ENCODE results near the gene CCDC97. TPM values are rescaled to one million over a fixed set of nuclear protein-coding genes. Genes with fewer than 3 reads are reported as not detected.
A peak's percentile ranks its signal among the peaks of the same experiment; 100 is the strongest.

Gene CCDC97
- total RNA-seq, 4 donors from 2014 or later: 11.6 to 21.2 (median 14.8) TPM

DNA sequence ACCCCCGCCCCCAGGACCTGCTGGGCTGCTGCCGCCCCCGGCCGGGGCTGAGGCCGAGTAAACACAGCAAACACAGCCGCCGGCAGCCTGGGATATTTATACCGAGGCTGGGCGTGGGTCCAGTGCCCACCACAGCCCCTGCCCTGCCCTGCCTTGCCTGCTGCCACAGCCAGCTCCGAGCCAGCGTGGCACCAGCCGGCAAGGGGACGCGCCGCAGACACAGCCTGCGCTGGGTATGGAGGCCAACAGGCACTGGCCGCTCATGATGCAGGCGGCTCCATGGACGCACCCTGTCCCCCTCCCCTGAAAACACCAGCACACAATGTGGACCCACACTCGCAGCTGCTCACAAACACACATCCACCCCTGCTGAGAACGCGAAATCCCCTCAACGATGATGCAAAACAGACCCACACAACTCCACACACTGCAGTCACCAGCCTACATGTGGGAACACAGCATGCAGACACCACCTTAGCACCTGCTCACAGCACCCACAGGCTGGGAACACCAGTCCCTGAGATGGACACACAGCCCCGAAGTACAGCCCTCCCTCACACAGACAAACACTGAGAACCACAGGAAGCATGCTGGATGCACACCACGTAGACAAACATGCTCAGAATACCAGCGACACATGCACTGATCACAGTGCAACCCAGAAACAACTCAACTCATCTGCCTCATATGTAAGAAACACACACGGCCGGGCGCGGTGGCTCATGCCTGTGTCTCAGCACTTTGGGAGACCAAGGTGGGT, 16.2 kb downstream of the CCDC97 start:
- TF ChIP-seq POLR2A (IDR thresholded peaks at IDR 0.05; ENCODE audit: low read depth) (no peak), POLR2AphosphoS5 (IDR thresholded peaks at IDR 0.05) (no peak), EP300 (IDR thresholded peaks at IDR 0.05) (no peak)
- TF ChIP-seq, protein P1, sequence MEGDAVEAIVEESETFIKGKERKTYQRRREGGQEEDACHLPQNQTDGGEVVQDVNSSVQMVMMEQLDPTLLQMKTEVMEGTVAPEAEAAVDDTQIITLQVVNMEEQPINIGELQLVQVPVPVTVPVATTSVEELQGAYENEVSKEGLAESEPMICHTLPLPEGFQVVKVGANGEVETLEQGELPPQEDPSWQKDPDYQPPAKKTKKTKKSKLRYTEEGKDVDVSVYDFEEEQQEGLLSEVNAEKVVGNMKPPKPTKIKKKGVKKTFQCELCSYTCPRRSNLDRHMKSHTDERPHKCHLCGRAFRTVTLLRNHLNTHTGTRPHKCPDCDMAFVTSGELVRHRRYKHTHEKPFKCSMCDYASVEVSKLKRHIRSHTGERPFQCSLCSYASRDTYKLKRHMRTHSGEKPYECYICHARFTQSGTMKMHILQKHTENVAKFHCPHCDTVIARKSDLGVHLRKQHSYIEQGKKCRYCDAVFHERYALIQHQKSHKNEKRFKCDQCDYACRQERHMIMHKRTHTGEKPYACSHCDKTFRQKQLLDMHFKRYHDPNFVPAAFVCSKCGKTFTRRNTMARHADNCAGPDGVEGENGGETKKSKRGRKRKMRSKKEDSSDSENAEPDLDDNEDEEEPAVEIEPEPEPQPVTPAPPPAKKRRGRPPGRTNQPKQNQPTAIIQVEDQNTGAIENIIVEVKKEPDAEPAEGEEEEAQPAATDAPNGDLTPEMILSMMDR (IDR thresholded peaks at IDR 0.05): no peak
- Histone ChIP-seq H3K27me3 (no peaks in the 10 kb centered on the region), H3K4me1 (peaks cover 72 to 85% (median 78%) of the 10 kb centered on the region in 4 donors), H3K4me3 (peak overlapping the region; percentile 40 to 52 (median 46)), H3K9me3 (no peaks in the 10 kb centered on the region), H3K36me3 (peaks cover 3 to 48% (median 38%) of the 10 kb centered on the region in 4 donors), H3K27ac (replicated peaks in 1 of 4) (peak overlapping the region; percentile 78 to 86 (median 84))
- no peak for DNase-seq (ENCODE audit: extremely low spot score)
- 8% methylated on average over 8 of the region's 30 CpGs for WGBS
- intact Hi-C loops (cut with DNase I): no loop called here

DNA sequence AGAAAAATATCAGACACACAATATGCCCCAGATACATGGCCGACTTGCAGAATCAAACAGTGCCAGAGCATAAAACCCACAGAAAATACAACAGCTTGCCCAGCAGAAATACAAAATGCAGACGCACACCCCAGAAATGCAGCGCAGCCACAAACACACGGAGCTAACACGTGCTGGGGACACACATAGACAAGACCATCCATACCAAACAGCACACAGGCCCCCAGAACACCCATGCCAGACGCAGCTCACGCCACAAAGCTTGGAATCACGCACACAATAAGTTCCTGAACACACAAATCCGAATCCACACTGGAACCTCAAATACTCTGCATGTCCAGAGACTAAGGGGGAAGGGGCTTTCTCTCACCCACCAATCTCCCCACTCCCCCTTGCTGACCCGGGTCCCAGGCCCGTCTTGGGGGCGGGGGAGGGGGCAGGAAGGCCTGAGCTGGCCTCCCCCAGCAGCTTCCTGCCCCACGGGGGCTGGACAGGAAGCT, 17.2 kb downstream of the CCDC97 start:
- Histone ChIP-seq H3K4me1 (peaks cover 63 to 75% (median 68%) of the 10 kb centered on the region in 4 donors), H3K9me3 (no peaks in the 10 kb centered on the region), H3K27me3 (no peaks in the 10 kb centered on the region), H3K36me3 (peaks cover 8 to 53% (median 44%) of the 10 kb centered on the region in 4 donors), H3K4me3 (peak overlapping the region; percentile 13 to 46 (median 26)), H3K27ac (replicated peaks in 1 of 4) (peak overlapping the region; percentile 47 to 84 (median 59))
- no peak for DNase-seq (ENCODE audit: extremely low spot score)
- 47% methylated on average over 12 of the region's 13 CpGs for WGBS
- TF ChIP-seq POLR2A (IDR thresholded peaks at IDR 0.05; ENCODE audit: low read depth) (no peak), POLR2AphosphoS5 (IDR thresholded peaks at IDR 0.05) (no peak), EP300 (IDR thresholded peaks at IDR 0.05) (no peak)
- TF ChIP-seq, protein P1 (IDR thresholded peaks at IDR 0.05): no peak
- intact Hi-C loops (cut with DNase I): no loop called here

DNA sequence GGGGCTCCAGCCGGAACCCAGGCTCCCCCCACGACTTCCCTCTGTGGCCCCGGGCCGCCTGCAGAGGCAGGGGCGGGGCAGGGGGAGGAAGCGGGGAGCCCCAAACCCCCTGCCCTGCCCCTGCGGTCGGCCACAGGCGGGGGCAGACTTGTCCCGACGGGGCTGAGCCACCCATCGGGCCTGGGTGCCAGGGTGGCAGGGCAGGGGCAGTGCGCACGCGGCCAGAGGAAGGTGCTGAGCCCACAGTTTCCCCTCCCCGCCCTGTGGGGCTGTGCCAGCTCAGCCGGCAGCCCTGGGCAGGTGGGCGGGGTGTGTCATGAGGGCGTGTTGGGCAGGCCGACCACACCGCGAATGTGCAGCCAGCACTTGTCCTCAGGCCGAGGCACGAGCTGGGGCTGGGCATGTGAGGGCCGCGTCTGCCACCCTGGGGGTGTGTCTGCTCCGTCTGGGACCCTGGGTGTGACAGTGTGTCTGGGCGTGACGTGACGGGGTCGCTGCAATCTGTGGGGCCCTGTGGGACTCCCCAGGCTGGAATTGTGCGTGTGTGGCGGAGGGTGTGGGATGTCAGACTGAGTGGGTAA, 17.7 kb downstream of the CCDC97 start:
- peaks cover 59 to 69% (median 63%) of the 10 kb centered on the region in 4 donors for H3K4me1 ChIP-seq
- 57% methylated on average over 3 of the region's 33 CpGs for WGBS
- no peak for DNase-seq (ENCODE audit: extremely low spot score)

DNA sequence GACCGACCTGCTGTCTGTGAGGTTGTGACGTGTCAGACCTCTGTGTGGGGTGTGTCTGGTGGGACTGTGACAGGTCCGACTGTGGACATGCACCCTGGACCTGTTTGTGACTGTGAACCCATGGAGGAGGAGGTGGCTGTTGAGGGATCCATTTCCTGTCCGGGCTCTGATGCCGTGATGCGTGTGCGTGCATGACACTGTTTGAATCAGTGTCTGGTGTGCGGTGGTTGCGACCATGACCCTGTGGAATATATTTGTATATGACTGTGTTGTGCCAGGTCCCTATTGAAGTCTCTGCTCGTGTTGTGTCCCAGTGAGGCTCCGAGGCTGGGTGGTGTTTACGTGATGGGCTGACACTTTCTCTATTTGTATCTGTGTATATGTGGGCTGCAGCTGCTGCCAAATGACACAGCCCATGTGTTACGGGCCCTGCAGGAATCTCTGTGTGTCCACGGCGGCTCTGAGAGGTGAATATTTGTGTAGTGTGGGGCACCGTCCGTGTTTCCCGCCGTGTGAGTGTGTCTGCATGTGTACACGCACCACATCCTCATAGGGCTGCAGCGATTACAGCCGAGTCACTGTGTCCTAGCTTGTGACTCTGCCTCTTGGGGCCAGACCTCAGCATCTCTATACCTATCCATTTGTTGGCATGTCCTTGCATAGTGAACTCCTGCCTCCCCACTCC, 18.3 kb downstream of the CCDC97 start:
- DNase-seq (ENCODE audit: extremely low spot score): no peak

More for the DNA sequence above, 17.7 kb downstream of the CCDC97 start:
- intact Hi-C loops (cut with DNase I): no loop called here
- H3K27ac ChIP-seq (replicated peaks in 1 of 4): peak overlapping the region; percentile 47 to 84 (median 59)
- no peaks in the 10 kb centered on the region for H3K27me3 ChIP-seq
- H3K4me3 ChIP-seq: peak overlapping the region; percentile 13 to 46 (median 26)
- H3K9me3 ChIP-seq: no peaks in the 10 kb centered on the region
- H3K36me3 ChIP-seq: peaks cover 9 to 53% (median 42%) of the 10 kb centered on the region in 4 donors
- TF ChIP-seq POLR2A (IDR thresholded peaks at IDR 0.05; ENCODE audit: low read depth): no peak
- peak; percentile 24 to 40 for TF ChIP-seq POLR2AphosphoS5 (IDR thresholded peaks at IDR 0.05)
- no peak for TF ChIP-seq EP300 (IDR thresholded peaks at IDR 0.05)
- TF ChIP-seq, protein P1 (IDR thresholded peaks at IDR 0.05): no peak

More for the DNA sequence above, 18.3 kb downstream of the CCDC97 start:
- peaks cover 52 to 63% (median 57%) of the 10 kb centered on the region in 4 donors for H3K4me1 ChIP-seq
- peak overlapping the region; percentile 47 to 84 (median 59) for H3K27ac ChIP-seq (replicated peaks in 1 of 4)
- intact Hi-C loops (cut with DNase I): no loop called here
- H3K27me3 ChIP-seq: no peaks in the 10 kb centered on the region
- H3K9me3 ChIP-seq: no peaks in the 10 kb centered on the region
- peaks cover 9 to 49% (median 37%) of the 10 kb centered on the region in 4 donors for H3K36me3 ChIP-seq
- 46% methylated on average over 7 of the region's 22 CpGs for WGBS
- H3K4me3 ChIP-seq: peak overlapping the region in 3 of 4 donors; percentile 22 to 46 (median 29)
- TF ChIP-seq EP300 (IDR thresholded peaks at IDR 0.05) (no peak), POLR2A (IDR thresholded peaks at IDR 0.05; ENCODE audit: low read depth) (no peak), POLR2AphosphoS5 (IDR thresholded peaks at IDR 0.05) (no peak)
- TF ChIP-seq, protein P1 (IDR thresholded peaks at IDR 0.05): no peak

Measured in esophagus muscularis mucosa (tissue), 4 donors.